Frontal cortex (tissue), 4 donors: ENCODE measurements around the gene SMAD3. TPM values are rescaled to one million over a fixed set of nuclear protein-coding genes. Genes with fewer than 3 reads are reported as not detected.

Source experiments
- DNase-seq, 2 donors: peaks; one replicate each; pipeline ENCODE4 v3.0.0; 2012; ENCODE audit warnings: low spot score in 2 of 2
- FAIRE-seq: peaks from 2 replicates; lab custom pipeline; 2012; peaks lifted over from hg19 to GRCh38; lab: Jason Lieb, UNC
- total RNA-seq: library from RNA; depleted of rRNA; stranded (reverse); fragments of >200 nt; gene quantifications from one replicate; pipeline ENCODE4 v1.2.3, GENCODE V29; 2014
- donor health status: control.
- donor health status: control.
- donor health status: control.

Gene SMAD3
- total RNA-seq, 1 donor from 2014 or later = 2.0 TPM

DNA sequence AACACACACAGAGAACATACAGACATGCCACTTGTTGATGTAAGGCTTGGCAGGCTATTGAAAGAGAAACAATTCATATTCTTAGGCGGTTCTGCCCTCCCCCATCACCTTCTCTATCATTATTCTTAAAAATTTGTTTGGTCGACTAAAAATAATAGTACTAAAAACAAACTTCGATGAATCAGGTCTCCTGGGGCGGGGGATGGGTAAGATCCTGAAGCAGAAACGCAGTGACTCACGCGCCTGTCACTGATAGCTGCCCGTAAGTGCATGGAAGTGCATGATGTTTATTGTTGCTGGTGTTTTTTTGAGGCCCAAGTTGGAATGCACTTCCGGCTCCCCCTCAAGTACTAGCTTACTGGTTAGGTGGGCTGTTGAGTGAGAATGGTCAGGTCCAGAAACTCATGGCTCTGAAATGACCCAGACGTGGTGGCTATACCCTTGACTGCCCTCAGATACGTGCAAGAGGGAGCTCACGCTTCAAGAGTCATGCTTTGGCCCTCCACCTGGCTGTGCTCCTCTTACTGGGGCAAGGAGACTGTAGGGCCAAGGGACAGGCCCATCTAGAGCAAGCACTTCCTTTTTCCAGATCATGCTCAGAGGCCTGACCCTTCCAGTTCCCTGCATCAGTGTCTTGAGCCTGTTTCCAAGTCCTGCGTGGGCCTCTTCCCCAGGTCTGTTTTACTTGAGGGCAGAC is 10.9 kb downstream of the SMAD3 start:
- FAIRE-seq = no peak

DNA sequence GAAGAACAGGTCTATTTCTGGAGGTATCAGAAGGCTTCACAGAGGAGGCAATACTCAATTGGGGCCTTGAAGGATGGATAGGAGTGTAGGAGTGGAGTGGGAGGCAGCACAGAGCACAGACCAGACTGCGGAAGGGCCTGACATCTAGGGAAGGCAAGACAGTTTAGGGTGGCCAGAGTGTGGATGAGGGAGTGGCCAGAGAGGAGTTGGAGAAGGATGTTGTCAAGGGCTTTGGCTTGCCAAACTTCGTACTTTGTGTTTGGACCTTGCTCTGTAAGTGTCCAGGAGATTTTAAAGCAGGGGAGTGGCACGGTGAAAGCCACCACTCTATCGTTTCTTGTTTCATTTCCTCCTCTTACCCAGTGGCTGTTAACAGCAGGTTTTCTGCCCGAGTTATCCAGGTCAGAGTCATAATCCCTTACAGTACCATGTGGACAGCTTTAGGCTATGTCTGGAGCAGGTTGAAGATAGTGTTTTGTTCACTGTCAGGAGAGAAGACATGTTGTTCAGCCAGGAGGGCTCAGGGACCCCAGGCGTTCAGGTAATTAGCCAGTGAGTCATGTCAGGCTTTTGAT is 12.3 kb downstream of the SMAD3 start:
- DNase-seq (no peak), FAIRE-seq (no peak)

More for the DNA sequence above, 10.9 kb downstream of the SMAD3 start:
- DNase-seq = no peak

DNA sequence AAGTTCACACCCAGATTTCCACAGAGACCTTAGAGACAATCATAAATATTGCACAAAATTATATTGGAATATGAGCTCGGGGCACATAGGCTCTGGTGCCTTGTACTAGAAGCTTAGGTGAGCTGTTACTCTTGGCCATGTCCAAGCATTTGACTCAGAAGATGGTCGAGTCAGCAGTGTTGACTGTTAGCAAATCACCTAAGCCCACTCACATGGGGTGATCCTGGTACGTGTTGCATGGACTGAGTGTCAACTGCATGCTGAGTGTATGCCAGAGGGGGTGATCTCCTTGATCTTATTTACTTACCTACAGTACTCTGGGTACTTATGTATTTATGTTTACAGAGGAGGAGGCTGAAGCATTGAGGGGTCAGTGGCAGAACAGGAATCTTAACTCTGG is 14.0 kb downstream of the SMAD3 start:
- no peak for DNase-seq
- FAIRE-seq = no peak

DNA sequence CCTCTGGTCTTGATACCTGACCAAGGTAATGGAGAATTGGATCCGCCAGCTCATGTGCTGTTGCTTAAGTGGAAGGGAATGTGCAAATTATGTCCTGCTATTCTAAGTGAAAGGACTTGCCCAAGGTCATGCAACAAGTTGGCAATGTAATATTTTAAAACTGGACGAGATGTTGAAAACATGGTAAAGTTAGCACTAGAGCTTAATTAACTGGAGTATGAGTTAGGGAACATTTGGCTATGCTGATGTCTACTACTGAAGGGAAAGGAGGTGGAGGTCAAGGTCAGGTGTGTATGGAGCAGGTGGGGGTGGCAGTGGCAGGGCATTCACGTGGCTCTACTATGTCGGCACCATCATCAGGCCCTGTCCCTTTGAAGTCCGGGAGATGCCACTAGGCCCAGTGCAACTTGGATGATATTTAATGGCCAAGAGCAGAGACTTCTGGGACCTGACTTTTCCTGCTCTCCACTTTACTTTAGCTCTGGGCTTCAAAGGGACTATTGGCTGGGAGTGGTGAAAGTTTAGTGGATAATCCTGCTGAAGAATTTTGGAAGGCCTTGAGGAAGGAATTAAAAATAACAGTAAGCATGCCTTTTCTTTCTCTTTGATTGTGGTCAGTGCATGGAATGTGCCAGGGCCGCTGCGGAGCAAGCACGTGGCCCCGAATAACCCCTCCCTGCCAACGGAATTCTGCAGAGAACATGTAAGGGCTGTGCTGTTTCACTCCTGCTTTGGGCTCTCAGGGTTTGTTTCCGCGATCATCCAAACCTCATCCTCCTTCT is 14.9 kb downstream of the SMAD3 start:
- DNase-seq = no peak
- no peak for FAIRE-seq

DNA sequence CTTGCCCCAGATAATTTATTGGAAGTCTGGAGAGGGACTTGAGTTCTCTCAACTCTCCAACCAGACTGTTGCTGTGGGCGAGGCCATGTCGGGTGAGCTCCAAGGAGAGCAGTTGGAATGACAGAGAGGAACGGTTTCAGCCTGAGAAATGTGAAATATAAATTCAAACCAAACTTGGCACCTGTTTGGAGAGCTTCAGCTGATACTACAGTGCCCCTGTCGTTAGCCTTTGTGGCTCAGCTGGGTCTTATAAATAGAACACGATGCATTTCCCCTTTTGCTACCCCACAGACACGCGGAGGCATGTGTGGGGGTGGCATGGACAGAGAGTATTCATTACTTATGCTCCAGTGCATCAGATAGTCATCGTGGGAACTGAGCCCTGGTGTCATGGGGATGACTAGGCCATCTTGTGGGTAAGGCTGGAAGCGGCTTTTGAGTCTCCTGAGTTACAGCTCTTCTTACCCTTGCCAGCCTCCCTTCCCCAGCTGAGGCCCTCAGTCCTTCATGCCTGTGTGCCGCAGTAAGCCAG is 15.6 kb downstream of the SMAD3 start:
- no peak for FAIRE-seq
- DNase-seq = no peak

DNA sequence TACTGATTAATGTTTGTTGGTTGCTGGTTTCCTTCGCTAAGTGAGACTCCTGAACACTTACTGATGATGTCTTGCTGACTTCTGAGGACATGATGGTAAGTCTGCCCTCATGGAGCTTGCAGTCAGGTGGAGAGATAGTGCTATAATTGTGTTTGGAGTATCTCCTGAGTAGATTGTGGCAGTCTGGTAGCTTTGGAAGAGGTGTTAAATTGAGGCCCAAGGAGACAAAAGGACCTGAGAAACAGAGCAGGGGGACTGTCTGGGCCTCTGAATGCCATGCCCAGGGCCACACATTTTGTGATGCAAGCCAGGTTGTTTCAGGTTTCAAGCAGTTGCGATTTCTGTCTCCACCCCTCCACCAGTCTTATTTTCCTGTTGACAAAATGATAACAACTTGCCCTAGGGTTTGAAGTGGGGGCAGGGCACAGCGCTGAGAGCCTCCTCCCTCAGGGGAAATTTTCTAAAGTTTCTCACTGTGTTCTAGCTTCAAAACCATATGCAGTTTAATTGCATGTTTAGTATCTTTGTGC is 16.7 kb downstream of the SMAD3 start:
- no peak for FAIRE-seq

DNA sequence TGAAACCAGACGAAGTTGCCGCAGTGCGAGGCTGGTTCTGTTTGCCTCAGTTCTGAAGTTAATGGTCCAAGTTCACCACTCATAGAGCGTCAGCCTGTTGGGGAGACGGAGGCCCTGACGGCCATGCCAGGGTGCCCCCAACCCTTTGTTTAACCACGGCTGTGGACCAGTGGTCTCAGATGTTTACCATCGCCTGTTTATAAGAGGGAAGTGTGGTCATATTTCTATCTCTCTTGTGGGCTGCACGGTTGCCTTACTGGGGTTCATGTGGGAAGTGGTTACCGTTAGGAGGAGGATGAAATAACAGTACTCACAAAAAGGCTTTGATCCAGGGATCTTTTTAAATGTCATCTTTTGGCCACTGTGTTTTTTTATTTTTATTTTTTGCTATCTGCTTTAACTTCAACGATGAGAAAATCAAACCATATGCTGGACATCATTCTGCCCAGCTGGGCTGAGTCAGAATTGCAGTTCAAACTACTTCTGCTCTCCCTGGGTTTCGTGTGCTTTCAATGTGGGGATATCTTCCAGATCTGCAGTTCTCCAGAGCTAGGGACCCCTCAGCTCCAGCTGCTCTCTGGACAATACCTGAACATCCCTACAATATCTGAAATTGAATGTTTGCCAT is 17.8 kb downstream of the SMAD3 start:
- FAIRE-seq = no peak
- DNase-seq = no peak

More for the DNA sequence above, 16.7 kb downstream of the SMAD3 start:
- no peak for DNase-seq

DNA sequence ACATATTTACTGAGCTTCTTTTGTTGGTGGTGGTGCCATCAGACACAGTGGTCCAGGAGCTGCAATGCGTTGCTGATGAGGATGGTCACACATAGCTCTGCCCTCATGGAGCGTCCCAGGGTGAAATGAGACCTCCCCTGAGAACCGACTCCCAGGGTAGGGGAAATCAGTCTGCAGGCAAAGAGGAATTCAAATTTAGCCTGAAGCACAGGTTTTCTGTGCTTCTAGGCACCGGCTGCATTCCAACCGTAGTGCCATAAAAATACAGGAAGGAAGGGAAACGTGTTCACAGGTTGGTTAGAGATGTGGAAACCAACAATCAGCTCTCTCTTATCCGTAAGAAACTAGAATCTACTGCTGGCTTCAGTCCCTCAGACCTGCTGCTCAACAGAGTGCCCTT is 19.2 kb downstream of the SMAD3 start:
- DNase-seq (no peak), FAIRE-seq (no peak)

DNA sequence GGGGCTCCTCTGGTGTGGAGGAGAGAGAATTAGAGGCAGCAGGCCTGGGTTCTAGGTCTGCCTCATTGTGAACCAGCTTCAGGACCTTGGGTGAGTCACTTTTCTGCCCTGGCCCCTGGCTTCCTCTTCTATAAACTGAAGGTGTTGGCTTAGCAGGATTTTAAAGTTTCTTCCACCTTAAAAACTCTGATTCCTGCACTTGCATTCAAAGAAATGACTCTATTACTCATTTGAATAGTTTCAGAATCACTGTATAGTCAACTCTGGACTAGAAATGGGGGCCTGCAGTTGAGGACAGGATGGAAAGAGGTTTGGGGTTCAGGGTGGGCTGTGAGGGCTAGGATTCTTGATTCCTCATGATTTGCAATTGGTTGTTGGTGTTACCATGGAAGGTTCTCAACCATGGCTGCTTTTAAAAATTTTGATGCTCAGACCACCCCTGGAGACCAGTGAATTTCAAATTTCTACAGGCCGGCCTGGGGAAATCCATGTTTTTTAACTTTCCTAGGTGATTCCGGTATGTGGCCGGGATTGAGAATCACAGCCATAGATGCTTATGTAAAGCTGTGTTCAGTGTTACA is 19.9 kb downstream of the SMAD3 start:
- DNase-seq (no peak), FAIRE-seq (no peak)

DNA sequence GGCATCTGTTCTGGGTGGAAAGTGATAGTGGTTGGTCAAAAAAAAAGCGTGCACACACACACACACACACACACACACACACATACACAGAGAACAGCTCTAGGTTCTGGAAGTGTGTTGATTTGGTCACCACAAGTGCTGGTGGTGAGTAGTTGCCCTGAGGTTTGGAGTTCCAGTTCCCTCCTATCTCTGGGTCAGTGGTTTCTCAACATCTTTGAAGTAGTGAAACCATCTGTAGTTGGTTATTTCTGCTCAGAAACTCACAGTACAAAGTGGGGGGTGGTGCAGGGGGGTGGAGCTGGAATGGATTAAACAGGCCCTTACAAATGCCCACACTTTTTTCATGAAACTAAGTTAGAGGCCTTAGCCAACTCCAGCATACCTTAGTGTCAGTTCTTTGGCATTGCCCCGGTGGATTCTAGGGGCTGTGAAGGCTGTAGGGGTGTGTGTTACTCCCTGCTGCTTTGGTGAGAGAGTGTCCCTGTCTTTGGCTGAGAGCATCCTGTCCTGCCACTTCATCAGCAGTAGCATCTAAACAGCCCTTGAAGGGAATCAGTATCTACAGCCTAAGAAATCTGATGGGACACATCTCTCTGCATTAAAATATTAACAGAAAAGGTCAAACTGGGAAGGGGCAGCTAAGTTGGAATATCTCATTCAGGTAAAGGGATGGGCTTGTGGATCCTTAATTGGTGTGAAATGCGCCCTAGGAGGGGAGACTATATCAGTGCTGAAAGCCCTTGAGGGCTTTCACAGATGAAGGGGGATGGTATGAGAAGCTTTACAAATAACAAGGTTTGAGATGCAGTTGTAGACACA is 20.6 kb downstream of the SMAD3 start:
- DNase-seq (no peak), FAIRE-seq (no peak)

DNA sequence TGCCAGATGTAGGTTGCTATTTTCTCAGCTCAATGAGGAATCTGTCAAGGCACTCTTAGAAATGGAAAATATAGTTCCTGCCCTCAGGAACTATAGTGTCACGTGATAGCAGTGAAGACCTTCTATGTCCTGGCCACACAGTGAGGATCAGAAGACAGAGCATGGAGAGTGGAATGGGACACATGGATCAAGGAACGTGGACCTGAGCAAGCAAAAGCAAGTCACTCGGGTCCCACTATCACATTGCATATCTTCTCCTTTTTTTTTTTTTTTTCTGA is 21.2 kb downstream of the SMAD3 start:
- DNase-seq (no peak), FAIRE-seq (no peak)

DNA sequence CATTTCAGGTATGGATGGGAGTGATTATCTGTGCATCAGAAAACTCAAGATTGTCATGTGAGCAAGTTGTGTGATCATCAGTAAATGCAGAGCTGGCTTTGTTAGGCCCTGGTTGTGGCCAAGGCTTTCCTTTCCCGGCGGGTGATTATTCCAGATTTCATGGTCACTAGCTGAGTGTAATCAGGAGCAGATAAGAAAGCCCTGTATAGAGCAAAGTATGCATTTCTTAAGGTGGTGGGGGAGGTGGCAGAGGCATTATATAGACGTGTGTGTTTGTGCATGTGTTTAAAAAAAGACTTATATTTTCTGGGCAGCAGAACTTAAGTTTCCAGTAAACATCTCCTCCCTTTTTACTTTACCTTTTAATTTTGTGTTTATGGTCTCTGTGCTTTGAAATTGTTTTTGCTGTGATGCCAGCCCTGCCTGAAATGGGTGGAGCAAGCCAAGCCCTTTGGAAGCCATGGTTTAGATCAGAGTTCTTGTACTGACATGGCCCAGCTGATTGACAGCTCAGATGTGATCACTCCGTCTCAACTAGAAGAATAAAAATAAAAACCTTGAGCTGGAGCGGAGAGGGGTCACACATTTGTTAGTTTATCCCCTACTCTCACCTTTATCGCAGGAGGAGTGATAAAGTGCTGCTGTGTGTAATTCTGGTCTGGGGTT is 22.2 kb downstream of the SMAD3 start:
- FAIRE-seq (no peak), DNase-seq (no peak)

DNA sequence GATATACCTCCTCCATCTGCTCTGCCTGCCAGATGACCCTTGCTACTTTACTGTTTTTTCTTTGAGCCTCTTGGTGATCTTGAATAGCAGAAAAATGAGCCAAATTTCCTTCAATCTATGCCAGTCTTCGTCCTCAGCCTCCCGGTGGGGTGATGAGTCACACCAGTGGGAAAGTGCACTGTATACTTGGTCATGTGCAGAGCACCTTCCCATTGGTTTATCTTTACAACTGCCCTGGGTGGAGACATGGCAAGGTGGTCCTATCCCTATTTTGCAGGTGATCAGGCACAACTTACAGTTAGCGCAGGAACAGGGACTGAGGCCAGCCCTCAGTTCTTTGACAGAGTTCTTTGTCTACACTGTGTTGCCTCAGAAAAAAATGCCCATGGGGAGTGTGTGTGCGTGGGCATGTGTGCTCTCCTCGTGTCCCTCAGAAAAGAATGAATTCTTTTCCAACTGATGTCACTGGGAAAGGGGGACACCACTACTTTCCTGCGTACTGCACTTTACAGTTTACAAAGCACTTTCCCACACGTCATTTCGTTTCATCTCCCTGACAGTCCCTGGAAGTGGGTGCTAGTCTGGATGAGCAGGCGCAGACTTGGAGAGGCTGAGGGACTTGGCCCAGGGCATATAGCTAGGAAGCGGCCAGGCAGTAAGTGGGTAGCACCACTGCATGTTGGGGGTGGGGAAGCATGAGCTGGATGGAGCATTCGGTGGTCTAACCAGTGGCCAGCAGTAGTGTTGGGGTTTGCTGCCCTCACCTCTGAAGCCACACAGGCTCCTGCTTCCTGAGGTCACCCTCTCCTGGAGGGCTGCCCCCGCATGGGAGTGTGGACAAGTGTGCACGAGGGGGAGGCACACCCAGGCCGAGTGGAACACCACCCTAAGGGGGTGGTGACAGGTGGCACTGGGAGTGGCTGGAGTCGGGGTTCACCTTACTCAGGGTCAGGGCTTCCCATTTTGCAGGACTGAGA is 24.1 kb downstream of the SMAD3 start:
- FAIRE-seq = no peak

DNA sequence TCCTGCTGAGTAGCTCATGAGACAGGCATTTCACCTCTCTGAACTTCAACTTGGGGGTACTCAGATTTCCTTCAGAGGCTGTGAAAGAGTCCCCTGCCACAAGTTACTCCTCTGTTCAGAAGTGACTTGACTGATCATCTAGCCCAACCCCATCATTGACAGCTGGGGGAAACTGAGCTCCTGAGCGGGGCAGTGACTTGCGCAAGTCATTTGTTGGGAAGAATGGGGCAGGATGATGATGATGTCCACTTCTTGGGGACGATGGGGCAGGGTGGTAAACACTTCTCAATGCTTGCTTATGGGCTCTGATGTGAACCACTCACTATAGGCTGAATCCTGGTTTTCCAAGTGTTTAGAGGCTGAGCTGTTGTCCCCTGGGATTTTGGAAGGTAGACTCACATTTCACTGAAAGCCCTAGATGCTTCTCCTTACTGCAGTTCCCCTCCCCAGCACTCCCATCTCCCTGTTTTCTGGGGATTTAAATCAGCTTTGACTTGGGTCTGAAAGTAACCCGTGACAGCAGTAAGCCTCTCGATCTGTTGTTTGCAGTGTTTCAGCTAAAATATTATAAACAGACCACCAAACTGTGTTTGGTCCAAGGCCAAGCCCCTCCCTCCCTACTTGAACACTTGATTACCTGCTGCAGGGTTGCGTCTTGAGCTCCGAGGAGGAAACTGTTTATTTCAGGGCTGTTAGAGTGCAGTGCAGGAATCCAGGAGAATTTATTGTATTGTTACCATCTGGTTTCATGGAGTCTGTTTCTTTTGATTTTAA is 25.1 kb downstream of the SMAD3 start:
- FAIRE-seq (no peak), DNase-seq (no peak)

More for the DNA sequence above, 24.1 kb downstream of the SMAD3 start:
- no peak for DNase-seq

DNA sequence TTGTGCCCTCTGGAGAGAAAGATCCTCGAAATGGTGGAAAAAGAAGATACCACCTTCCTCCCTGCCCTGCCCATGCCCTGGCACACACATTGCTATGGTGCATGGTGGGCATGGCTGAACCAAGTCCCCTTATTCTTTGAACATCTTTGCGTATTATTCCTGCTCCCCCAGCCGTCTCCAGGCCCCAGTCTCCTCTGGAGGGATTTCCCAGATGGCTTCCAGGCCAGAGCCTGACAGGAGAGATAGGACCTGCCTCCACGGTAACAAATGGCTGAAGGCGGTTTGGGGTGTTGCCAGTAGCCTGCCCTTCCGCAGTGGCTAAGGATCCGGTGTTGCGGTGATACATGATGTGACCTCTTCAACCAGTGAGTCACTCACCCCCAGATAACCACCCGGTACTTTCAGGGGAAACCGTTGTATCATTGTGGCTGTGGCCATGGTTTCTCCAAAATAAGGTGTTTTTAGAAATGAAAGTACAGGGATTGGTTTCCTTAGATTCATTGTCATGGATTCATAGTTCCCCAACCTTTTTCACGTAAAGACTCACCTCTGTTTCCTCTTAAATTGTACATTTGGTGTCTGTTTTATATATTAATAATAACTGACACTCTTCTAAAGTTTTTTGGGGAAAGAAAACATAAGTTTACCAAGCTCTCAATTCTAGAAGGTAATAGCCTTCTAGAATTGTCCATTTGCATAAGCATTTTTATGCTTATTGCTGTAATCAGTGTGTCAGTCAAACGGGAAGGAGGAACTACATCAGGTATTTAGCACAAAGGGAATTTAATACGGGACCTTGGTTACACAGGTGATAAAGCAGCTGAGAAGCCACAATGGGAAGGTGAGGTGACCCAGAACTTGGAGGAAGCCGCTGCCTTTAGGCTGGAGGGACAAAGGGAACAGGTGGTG is 25.9 kb downstream of the SMAD3 start:
- FAIRE-seq (no peak), DNase-seq (no peak)
